ENCODE results near the gene DDX39B.
A peak's percentile ranks its signal among the peaks of the same experiment; 100 is the strongest.

The DDX39B gene

GRCh38 chr6:31546958-31547726 is 5.3 kb upstream of the DDX39B start, which contains the start of gene NFKBIL1:
TSS of gene NFKBIL1 (plus strand) at chr6:31547608. CDS start at chr6:31547695, 87 bp downstream.
- peak; percentile 83 for DNase-seq

GRCh38 chr6:31546339-31546957 is 4.6 kb upstream of the DDX39B start, which contains the start of gene ATP6V1G2:
TSS of gene ATP6V1G2 (minus strand) at chr6:31546608. CDS start at chr6:31546559, 49 bp downstream.
- DNase-seq, result peak; percentile 77

GRCh38 chr6:31545291-31545690 is 3.5 kb upstream of the DDX39B start:
- DNase-seq, result no peak

- DNase-seq, result no peak
Measured at GRCh38 chr6:31544676-31545075, 2.9 kb upstream of the DDX39B start.

GRCh38 chr6:31543639-31544038 is 1.8 kb upstream of the DDX39B start:
- DNase-seq, result no peak

DNA sequence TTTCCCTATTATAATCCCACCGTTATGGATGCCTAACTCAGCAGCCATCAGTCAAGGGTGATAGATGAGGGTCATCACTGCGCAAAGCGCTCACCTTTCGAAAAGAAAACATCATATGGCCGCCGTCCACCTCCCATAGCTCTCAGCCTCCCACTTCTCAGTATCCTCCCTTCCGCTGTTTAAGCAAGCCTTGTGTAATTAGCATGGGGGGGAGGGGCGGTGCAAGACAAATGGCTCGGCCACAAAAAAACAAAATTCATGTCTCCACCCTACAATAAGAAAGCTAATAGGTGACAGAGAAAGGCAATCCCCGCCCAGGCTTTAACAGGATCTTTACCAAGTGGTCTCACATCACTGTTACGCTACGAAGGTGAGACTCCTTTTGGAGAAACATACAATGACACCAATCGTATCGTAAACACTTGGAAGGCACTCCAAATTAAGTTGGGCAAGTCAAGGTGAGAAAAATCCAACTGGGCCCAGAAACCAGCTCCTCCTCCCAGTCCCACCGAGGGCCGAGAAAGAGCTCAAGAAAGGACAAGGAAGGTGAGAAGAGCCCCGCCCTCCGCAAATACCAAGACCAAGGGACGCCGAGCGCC is 645 bp downstream of the DDX39B start:
- peak; percentile 62 for DNase-seq

GRCh38 chr6:31540640-31541039 is 1.2 kb downstream of the DDX39B start:
- no peak for DNase-seq

- DNase-seq, result no peak
Measured at GRCh38 chr6:31538805-31539400, 2.9 kb downstream of the DDX39B start.

DNA sequence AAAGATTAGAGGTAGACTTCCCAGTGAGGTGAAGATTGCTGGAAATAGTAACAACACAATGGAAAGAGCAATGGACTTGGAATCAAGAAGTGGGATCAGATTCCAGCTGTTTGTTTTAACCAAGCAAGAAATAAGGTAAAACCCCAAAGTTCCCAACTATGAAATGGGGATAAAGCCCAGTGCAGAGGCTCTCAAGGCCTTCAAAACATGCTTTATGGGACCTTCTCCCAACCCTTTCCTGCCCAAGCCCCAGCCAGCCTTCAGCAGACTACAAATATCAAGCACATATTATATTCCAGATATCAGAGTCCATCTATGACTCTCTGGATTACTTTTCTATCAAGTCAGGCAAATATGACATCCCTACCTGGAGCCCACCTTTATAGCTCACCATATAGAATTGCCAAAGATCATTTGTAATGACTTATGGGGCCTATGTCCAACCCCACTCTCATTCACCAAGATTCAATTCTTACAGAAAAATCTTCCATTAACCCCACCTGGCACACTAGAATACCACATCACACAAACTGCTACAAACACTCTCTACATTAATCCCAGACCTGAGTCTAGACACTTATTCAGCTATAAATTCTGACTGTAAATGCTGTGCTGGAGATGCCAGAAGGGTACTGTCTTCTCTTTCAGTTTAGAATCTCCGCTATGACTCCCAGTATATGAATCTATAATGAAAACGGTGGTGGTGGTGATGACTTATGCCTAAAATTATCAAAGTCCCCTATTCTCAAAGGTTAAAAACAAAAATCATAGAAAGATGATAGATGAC is 6.1 kb downstream of the DDX39B start:
- DNase-seq, result no peak

- no peak for DNase-seq
Measured at GRCh38 chr6:31534521-31535040, 7.2 kb downstream of the DDX39B start.

DNA sequence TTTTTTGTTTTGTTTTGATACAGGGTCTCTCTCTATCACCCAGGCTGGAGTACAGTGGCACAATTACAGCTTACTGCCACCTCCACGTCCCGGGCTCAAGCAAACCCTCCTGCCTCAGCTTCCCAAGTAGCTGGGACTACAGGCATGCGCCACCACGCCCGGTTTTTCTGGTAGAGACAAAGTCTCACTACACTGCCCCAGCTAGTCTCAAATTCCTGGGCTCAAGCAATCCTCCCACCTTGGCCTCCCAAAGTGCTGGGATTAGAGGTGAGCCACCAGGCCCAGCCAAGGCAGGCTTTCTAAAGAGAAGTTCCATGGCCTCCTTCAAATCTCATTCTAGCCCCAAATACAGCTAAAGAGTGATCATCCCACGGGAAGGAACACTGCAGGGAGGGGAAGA is 7.8 kb downstream of the DDX39B start:
- no peak for DNase-seq

- no peak for DNase-seq
Measured at GRCh38 chr6:31533455-31533841, 8.4 kb downstream of the DDX39B start.

DNA sequence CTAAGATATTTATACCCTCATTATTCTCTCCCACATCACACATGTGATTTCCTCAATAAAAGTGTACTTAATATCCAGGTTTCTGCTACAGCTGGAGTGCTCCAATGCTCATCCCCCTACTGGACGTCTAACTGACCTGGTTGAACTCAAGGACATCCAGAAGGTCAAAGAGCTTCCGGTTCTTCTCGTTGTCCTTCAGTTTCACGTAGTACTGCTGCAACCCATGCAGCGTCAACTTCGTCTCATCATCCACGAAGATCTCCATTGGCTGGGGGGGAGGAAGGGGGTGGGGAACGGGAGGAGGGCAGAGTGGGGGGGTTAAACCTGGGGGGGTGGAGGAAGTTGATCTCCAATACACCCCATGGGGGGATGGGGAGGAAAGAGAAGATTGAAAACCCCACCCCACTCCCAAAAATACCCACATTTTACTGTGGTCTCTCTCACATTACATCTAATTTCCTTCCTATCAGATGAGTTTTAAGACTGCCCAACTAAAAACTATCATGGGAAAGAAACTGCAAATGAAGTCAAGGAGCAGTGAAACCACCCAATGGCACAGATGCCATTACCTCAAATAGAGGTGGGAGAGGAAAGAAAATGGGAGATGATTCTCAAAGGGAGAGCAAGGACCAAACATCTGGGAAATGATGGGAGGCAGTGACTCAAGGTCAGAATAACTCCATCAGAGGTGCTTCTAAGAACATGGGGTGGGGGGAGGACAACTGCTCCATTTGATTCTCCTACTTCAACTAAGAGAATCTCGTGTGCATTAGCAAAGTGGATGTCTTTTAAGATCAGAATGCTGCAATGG is 9.0 kb downstream of the DDX39B start:
- DNase-seq, result no peak

GRCh38 chr6:31531771-31532643 is 9.8 kb downstream of the DDX39B start:
- DNase-seq, result no peak

DNA sequence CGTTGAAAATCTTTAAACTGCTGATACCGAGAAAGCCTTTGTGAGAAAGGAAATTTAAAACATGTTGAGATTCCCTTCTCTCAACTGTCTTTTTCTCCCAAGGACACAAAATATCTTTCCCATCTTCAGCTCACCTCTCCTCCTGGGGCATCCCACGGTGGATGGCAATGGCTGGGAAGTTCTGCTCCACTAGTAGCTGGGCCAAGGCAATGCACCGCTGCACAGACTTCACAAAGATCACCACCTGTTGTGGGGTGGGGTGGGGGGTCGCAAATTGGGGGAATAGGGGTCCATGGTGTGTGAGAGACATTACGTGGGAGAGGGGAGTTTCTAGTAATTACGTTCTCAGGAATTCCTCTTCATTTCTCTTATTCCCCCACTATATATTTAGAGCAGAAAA is 10.6 kb downstream of the DDX39B start:
- no peak for DNase-seq

DNA sequence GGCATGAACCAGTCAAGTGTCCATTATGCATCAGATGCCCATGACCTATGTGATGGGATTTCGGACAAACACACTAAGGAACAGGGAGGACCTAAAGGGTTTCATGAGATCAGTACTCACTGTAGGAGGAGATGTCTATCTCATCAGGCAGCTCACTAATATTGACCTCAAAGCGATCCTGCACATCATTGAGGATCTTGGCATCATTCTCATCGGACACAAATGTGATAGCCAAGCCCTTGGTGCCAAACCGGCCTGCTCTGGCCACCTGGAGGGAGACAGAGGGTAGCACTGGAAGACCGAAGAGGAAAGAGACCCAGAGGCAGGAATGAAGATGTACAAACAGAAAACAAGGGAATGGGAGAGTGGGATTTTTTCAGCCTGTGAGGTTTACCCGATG is 11.1 kb downstream of the DDX39B start:
- DNase-seq, result no peak

- no peak for DNase-seq
Measured at GRCh38 chr6:31529329-31530150, 12.3 kb downstream of the DDX39B start.

DNA sequence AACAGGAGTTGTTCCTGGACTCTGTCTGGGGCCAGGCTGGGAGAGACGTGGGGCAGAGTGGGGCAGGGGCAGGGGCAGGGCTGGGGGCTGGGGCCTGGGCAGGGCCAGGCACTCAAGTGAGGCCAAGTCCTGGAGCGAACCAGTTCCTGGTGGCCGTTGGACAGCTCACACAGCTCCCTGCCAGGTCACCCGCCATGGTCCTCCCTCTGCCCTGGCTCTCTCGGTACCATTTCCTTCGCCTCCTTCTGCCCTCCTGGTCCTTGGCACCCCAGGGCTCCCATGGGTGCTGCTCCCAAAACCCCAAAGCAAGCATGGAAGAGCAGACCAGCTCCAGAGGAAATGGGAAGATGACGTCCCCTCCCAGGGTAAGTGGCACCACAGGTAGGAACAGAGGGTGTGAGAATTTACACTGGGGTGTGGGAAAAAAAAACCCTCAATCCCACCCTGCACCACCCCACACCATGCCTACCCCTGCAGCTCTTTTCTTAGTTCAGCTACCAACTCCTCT is 12.9 kb downstream of the DDX39B start, which contains the start of gene MCCD1:
Gene MCCD1, plus strand, starts transcription at position 142 of the 508 bp plus-strand sequence. Its CDS starts 53 bp downstream, at position 195.
- no peak for DNase-seq

GRCh38 chr6:31528307-31528777 is 13.5 kb downstream of the DDX39B start:
- DNase-seq, result no peak
